Upper lobe of left lung (tissue), 4 donors: Measurements from ENCODE around the gene LZTFL1.

ENCODE experiments used
- EP300 ChIP-seq, 4 donors: sonication (generic); formaldehyde crosslinking; IDR thresholded peaks; one replicate each; pipeline ENCODE4 v1.5.1; 2017; ENCODE audit warnings: antibody characterized with exemption in 4 of 4, control low read depth in 2 of 4
- TF ChIP-seq, protein P1 (sequence below), 6 experiments: fragments of 450-650 bp in 4 of 6; fragments of 200-600 bp in 2 of 6; sonication (generic) in 2 of 6; IDR thresholded peaks; one replicate each; pipeline ENCODE4 v1.5.1; 2016 to 2019; ENCODE audit warnings: antibody characterized with exemption in 6 of 6

DNA sequence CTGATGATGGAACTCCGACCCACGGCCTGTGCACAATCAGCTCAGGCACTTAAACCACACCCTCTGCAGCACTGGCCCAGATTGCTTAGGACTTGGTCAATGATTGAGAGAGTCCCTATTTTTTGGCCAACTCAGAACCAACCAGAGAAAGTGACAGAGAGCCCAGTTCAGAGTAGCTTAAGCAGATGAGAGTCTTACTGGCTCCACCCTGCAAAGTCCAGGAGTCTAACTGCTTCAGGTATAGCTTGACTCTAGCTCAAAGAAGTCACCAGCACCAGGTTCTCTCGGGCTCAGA is 65.7 kb downstream of the LZTFL1 start:
- TF ChIP-seq EP300 (IDR thresholded peaks at IDR 0.05) = no peak
- TF ChIP-seq, protein P1, sequence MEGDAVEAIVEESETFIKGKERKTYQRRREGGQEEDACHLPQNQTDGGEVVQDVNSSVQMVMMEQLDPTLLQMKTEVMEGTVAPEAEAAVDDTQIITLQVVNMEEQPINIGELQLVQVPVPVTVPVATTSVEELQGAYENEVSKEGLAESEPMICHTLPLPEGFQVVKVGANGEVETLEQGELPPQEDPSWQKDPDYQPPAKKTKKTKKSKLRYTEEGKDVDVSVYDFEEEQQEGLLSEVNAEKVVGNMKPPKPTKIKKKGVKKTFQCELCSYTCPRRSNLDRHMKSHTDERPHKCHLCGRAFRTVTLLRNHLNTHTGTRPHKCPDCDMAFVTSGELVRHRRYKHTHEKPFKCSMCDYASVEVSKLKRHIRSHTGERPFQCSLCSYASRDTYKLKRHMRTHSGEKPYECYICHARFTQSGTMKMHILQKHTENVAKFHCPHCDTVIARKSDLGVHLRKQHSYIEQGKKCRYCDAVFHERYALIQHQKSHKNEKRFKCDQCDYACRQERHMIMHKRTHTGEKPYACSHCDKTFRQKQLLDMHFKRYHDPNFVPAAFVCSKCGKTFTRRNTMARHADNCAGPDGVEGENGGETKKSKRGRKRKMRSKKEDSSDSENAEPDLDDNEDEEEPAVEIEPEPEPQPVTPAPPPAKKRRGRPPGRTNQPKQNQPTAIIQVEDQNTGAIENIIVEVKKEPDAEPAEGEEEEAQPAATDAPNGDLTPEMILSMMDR (IDR thresholded peaks at IDR 0.05) = no peak
